ENCODE data around the gene FSIP1. TPM values are rescaled to one million over a fixed set of nuclear protein-coding genes. Genes with fewer than 3 reads are reported as not detected.

Gene FSIP1
- total RNA-seq, 1 experiment from 2014 or later, result 0.61 TPM

GRCh38 chr15:39585871-39586301, 196.8 kb downstream of the FSIP1 start (continued):
- TF ChIP-seq NFYB (CRISPR knock-in tag; conservative IDR thresholded peaks at IDR 0.05; ENCODE audit: low read depth) (no peak), GABPB1 (CRISPR knock-in tag; IDR thresholded peaks at IDR 0.05) (no peak), AR (CRISPR knock-in tag; IDR thresholded peaks at IDR 0.05) (no peak), SOX15 (CRISPR knock-in tag; IDR thresholded peaks at IDR 0.05) (no peak), ZMAT4 (CRISPR knock-in tag; IDR thresholded peaks at IDR 0.05) (no peak), IRF2 (CRISPR knock-in tag; IDR thresholded peaks at IDR 0.05; ENCODE audit: borderline replicate concordance, low read depth) (no peak), IRF1 (CRISPR knock-in tag; IDR thresholded peaks at IDR 0.05) (no peak)

GRCh38 chr15:39585389-39585841, 197.2 kb downstream of the FSIP1 start:
- peaks cover 13% of the 10 kb centered on the region for H3K4me1 Mint-ChIP-seq
- ChIA-PET POLR2A (no interaction called here), CTCF (no interaction called here)
- peaks cover 78% of the 10 kb centered on the region for H3K36me3 Mint-ChIP-seq
- H3K27me3 Mint-ChIP-seq (ENCODE audit: low read depth), result no peaks in the 10 kb centered on the region; the same call in 1 of the 2 replicates
- no peaks in the 10 kb centered on the region for H3K9me3 Mint-ChIP-seq
- H3K4me3 Mint-ChIP-seq, result no peak overlapping the region
- DNase-seq (ENCODE audit: low spot score) (no peak), ATAC-seq (no peak)
- no peak overlapping the region for H3K27ac Mint-ChIP-seq
- TF ChIP-seq ERG (CRISPR knock-in tag; IDR thresholded peaks at IDR 0.05) (no peak), USF1 (CRISPR knock-in tag; IDR thresholded peaks at IDR 0.05) (no peak), GTF2I (CRISPR knock-in tag; conservative IDR thresholded peaks at IDR 0.05) (no peak), HMGXB4 (CRISPR knock-in tag; IDR thresholded peaks at IDR 0.05) (no peak), TEAD1 (CRISPR knock-in tag; IDR thresholded peaks at IDR 0.05) (no peak), ATF1 (CRISPR knock-in tag; IDR thresholded peaks at IDR 0.05) (no peak), ZBTB21 (CRISPR knock-in tag; IDR thresholded peaks at IDR 0.05; ENCODE audit: borderline replicate concordance) (no peak), ZNF396 (CRISPR knock-in tag; IDR thresholded peaks at IDR 0.05; ENCODE audit: borderline replicate concordance) (no peak)

GRCh38 chr15:39584662-39585388, 197.8 kb downstream of the FSIP1 start:
- no peaks in the 10 kb centered on the region; the same call in 1 of the 2 replicates for H3K27me3 Mint-ChIP-seq (ENCODE audit: low read depth)
- no peaks in the 10 kb centered on the region for H3K9me3 Mint-ChIP-seq
- no peak for DNase-seq (ENCODE audit: low spot score)
- no peak overlapping the region for H3K27ac Mint-ChIP-seq
- H3K4me1 Mint-ChIP-seq, result peaks cover 15% of the 10 kb centered on the region
- no peak overlapping the region for H3K4me3 Mint-ChIP-seq
- ChIA-PET CTCF (no interaction called here), POLR2A (no interaction called here)
- no peak for ATAC-seq
- peaks cover 72% of the 10 kb centered on the region for H3K36me3 Mint-ChIP-seq
- no peak for TF ChIP-seq USF2 (CRISPR knock-in tag; IDR thresholded peaks at IDR 0.05)
- no peak for TF ChIP-seq TEAD4 (CRISPR knock-in tag; IDR thresholded peaks at IDR 0.05)
- no peak for TF ChIP-seq SMAD4 (CRISPR knock-in tag; IDR thresholded peaks at IDR 0.05)
- no peak for TF ChIP-seq ZNF671 (CRISPR knock-in tag; IDR thresholded peaks at IDR 0.05)
- TF ChIP-seq RORB (CRISPR knock-in tag; IDR thresholded peaks at IDR 0.05), result no peak
- TF ChIP-seq NR1H2 (CRISPR knock-in tag; IDR thresholded peaks at IDR 0.05), result no peak
- TF ChIP-seq ZNF281 (CRISPR knock-in tag; IDR thresholded peaks at IDR 0.05), result no peak
